ENCODE measurements around the gene CFAP73. TPM values are rescaled to one million over a fixed set of nuclear protein-coding genes. Genes with fewer than 3 reads are reported as not detected.
A peak's percentile ranks its signal among the peaks of the same experiment; 100 is the strongest.

CFAP73 gene
- total RNA-seq, 1 experiment from 2014 or later, result not detected

GRCh38 chr12:113119980-113120669 is 29.4 kb upstream of the CFAP73 start:
- no peak for DNase-seq (ENCODE audit: low read depth)

DNA sequence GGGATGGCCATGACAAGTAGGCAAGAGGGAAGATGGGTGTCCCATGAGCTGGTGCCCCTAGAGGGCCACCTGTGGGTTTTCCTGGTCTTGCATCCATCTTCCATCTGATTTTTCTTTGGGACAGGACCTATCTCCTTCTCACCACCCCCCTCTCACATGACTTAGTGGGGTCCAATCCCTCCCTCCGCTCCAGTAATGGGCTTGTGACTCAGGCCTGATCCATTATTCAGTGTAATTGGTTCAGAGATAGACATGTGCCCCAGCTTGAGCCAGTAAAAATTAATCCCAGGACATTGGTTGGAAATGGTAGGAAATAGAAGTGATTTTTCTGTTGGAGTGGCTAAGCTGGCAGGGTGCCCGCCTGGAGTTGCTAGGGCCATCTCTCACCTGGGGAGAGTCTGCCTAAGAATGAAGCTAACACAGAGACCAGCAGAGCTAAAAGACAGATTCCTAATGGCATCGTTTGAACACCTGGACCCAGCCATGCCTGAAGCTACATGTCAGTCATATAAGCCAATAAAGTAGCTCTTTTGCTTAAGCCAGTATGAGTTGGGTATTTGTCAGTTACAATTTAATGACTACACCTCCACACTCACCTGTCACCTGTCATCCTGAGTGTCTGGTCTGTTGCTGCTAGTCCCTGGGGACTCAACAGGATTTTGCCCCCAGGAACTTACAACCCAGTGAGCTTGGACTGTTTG is 28.7 kb upstream of the CFAP73 start:
- peak; percentile 32 for DNase-seq (ENCODE audit: low read depth)

GRCh38 chr12:113127791-113128199 is 21.7 kb upstream of the CFAP73 start:
- DNase-seq (ENCODE audit: low read depth), result no peak

- no peak for DNase-seq (ENCODE audit: low read depth)
Observed at GRCh38 chr12:113128802-113129663, 20.5 kb upstream of the CFAP73 start.

GRCh38 chr12:113129664-113130456 is 19.7 kb upstream of the CFAP73 start:
- DNase-seq (ENCODE audit: low read depth), result no peak

DNA sequence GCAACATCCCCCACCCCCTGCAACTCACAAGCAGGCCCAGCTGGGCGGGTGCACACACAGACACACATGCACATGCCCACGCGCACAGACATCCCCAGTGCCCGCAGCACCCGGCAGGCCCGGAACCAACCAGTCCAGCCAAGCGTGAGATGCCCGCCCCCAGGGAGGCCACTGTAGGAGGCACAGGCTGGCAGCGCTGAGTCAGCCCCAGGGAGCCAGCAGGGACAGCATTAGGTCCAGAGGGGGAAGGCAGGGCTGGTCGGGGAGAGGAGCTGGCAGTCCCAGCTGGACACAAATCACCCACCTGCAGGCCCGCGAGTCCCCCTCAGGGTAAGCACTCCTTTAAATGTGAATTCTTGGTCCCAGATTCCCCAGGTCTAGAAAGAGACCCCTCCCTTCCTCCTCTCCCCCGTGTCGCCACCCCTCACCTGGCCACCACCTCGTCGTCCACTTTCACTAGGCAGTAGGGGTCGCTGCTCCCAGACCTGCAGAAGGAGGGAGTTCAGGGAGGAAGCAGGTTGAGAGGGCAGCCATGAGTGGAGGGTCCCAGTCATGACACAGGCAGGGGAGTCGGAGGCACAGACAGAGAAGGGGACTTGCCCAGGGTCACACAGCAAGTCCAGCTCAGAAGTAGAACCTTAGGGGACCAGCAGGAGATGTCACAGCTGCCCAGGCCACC is 18.9 kb upstream of the CFAP73 start:
- peak; percentile 55 for DNase-seq (ENCODE audit: low read depth)

DNA sequence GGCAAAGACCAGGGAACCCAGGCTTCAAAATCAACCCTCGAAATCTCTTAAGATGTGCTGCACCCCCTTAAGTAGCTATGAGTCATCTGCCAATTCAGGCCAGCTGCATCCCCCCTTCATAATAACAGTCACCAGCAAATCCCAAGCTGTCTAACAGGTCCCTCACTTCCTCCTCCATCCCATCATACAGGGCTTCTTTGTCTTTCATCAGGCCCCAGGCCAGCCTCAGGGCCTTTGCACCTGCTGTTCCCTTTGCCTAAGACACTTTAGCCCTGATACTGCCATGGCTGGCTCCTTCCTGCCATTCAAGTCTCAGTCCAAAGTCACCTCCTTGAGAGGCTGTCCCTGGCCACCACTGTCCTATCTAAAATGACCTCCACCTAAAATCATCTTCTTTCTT is 18.0 kb upstream of the CFAP73 start:
- peak; percentile 64 for DNase-seq (ENCODE audit: low read depth)

- no peak for DNase-seq (ENCODE audit: low read depth)
Observed at GRCh38 chr12:113133036-113133435, 16.5 kb upstream of the CFAP73 start.

DNA sequence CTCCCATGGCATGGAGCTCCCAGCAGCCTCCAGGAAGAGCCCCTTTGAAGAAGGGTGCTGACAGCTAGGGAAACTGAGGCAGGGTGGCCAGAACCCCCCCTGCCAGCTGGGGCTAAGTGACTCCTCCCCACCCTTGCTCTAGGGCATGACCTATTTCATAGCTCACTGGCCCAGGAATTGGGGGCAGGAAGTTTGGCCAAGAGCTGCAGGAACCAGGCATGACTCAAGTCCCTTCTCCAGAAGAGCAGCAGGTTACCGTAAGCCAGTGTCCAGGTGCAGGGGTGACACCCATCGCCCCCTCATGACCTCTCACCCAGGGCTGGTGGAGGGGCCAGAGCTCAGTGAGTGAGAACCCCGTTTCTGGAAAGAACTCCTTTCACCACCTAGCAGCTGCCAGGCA is 15.9 kb upstream of the CFAP73 start:
- DNase-seq (ENCODE audit: low read depth), result no peak

- no peak for DNase-seq (ENCODE audit: low read depth)
Observed at GRCh38 chr12:113134071-113134470, 15.5 kb upstream of the CFAP73 start.

DNA sequence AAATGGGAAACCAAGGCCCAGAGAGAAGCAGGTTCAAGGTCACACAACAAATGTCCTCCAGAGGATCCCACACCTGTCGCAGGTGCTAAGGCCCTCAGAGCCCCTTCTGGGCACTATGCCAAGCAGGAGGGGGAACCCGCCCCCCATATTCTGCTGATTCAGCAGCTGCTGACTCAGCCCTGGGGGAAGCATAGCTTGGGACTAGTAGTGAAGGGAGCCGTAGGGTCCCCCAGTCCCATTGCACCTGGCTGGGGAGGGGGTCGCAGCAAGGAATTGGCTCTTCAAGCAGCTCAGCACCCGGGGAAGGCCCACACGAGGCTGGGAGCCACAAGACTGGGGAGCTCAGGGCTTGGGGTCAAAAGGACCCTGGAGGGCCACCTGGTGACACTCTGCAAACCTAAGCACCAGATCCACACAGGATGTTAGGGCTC is 15.0 kb upstream of the CFAP73 start:
- DNase-seq (ENCODE audit: low read depth), result no peak

DNA sequence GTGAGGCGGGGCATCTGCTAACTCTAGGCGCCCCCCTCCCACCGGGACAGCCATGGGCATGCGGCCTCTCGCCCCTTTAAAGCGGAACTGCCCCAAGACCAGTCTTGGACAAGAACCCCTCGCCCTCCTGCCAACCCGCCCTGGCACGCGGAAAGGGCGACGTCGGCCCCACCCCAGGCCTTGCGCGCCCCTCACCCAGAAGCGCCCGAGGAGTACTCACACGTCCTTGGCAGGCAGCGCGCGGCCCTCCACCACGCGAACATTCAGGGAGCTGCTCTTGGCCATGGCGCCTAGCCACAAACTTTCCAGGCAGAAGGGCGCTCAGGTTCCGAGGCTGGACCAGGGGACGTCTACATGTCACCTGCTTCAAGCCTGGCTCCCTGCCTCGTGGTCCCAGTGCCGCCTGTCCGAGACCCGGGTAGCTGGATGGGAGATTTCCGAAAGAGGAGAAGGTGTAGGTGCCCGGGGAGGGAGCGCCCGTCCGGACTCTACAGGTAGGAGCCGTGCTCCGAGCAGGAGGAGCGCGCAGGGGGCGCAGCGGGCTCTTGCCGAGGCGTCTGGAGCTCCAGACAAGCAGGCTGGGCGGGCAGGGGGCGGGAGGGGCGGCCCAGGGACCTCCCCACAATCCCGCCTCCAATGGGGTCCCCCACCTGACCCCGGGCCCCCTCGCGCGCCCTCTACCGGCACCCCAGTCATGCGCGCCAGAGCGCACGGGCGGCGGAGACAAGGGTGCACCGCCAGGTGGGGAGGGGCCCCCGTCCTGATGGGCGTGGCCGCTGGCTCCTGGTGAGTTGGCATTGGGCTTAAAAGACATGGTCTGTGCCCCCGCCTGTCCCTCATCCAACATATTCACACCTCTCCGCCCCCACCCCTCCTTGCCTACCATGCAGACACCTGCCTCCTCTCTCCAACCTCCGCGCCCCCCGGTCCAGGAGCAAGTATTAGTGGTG is 14.1 kb upstream of the CFAP73 start, which contains the start of gene RASAL1:
Gene RASAL1 (minus strand): TSS at position 584 of the 950 bp plus-strand sequence. CDS start 299 bp downstream, at position 285.
- DNase-seq (ENCODE audit: low read depth), result no peak

DNA sequence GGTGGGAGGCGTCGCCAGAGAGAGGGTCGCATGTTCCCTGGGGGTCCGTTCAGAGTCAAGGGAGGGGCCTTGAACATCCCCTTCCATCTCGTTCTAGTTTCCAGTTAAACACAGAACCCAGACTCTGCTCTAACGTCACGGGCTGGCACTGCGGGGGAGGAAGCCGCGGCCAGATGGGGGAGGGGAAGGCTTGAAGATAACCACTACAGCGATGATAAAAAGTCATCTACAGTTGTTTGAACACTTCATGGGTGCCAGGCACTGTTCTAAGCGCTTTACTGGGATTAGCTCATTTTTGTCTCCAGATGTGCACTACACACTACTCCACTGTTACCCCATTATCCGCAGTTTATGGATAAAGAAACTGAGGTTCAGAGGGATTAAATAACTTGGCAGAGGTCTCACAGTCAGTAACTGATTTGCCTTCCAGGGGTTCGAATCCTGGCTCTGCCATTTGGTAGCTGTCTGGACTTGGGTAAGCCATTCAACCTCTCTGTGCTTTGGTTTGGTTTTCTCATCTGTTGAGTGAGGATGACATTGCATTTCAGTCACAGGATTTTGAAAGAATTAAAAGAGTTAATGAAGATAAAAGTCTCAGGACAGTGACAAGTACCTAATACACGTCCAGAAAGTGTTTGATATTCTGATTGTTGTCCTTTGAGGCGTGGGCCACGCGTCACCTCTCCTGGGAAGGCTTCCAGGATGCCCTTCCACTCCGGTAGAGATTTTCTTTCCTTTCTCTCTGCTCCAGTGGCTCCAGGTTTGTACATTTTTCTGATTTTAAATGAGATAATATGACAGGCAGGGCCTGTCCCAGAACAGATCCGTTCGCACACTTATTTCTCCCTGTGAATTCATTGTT is 13.2 kb upstream of the CFAP73 start:
- no peak for DNase-seq (ENCODE audit: low read depth)

- no peak for DNase-seq (ENCODE audit: low read depth)
Observed at GRCh38 chr12:113136990-113137511, 12.5 kb upstream of the CFAP73 start.

- no peak for DNase-seq (ENCODE audit: low read depth)
Observed at GRCh38 chr12:113137861-113138783, 11.4 kb upstream of the CFAP73 start.

- DNase-seq (ENCODE audit: low read depth), result no peak
Observed at GRCh38 chr12:113138826-113139225, 10.7 kb upstream of the CFAP73 start.

DNA sequence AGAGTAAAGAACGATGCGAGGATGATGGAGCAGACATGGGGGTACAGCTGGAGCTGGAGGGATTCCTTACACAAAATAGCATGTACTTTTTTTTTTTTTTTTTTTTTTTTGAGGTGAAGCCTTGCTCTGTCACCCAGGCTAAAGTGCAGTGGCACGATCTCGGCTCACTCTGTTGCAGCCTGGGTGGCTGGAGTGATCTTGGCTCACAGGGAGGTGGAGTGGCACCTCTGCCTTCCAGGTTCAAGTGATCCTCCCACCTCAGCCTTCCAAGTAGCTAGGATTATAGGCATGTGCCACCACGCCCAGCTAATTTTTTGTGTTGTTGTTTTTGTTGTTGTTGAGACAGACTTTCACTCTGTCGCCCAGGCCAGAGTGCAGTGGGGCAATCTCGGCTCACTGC is 8.8 kb upstream of the CFAP73 start:
- no peak for DNase-seq (ENCODE audit: low read depth)

All from HT1080 (cell line).